ENCODE measurements around the gene DDX17.

Gene DDX17

GRCh38 chr22:38465673-38466490 lies 40.2 kb downstream of the DDX17 start:
- no peak for DNase-seq

- no peak for DNase-seq
Observed at GRCh38 chr22:38464992-38465672, 41.0 kb downstream of the DDX17 start.

- no peak for DNase-seq
Observed at GRCh38 chr22:38462960-38463784, 42.9 kb downstream of the DDX17 start.

DNA sequence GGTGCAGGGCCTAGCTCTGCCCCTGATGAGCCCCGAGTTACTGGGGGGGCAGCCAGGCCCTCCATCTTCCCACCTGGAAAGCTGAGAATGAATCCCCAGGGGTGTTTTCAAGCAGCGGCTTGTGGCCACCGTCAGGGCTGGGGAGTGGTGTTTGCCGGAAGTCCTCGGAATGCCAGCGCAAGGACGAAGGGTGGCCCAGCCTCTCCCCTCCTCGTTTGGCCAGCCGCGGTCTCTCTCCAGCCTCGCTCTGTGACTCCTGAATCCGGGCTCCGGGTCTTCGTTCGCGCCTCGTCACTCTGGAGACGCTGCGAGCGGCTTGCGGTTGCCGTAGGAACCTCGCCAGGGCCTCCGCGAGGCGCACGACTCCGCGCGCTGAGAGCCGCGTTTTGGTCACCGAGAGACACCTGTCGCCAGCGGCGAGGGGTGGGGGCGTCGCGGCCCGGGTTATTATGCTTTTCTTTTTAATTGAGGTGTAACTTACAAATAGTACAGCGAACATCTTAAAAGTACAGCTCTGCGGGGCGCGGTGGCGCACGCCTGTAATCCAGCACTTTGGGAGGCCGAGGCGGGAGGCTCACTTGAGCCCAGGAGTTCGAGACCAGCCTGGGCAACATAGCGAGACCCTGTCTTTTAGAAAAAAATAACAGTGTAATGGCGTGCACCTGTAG lies 44.6 kb downstream of the DDX17 start:
- peak; percentile 54 for DNase-seq

DNA sequence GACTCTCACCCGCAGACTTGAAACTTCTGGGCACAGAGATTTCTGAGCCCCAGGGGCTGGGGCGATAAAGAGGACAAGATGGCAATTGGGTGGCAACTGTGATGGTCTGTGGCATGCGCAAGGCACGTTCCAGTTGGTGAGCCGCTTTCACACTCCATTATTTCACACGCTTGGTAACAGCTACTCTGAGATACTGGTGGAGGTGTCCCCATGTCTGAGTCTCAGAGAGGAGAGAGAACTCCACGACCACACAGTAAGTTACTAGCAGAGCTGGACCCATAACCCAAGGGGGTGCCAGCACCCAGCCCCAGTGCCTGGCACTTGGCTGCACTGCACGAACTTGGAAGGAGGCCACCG lies 45.1 kb downstream of the DDX17 start:
- DNase-seq: no peak

DNA sequence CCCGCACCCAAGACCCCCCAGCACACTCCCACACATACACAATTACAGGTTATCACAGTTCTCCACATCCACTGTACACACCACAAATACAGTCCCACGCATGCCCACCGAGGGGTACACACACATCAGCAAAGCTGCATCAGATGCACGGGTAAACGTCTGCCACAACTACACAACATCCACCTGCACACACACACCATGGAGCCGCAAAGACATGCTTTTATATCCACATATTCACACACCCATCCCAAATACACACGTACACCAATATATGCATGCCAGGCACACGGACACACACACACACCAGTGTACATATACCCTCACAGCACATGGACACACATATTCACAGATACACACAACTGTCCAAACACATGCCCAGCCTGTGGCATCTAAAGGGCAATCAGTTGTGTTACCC lies 45.7 kb downstream of the DDX17 start:
- no peak for DNase-seq

- no peak for DNase-seq
Observed at GRCh38 chr22:38456841-38457699, 49.0 kb downstream of the DDX17 start.

DNA sequence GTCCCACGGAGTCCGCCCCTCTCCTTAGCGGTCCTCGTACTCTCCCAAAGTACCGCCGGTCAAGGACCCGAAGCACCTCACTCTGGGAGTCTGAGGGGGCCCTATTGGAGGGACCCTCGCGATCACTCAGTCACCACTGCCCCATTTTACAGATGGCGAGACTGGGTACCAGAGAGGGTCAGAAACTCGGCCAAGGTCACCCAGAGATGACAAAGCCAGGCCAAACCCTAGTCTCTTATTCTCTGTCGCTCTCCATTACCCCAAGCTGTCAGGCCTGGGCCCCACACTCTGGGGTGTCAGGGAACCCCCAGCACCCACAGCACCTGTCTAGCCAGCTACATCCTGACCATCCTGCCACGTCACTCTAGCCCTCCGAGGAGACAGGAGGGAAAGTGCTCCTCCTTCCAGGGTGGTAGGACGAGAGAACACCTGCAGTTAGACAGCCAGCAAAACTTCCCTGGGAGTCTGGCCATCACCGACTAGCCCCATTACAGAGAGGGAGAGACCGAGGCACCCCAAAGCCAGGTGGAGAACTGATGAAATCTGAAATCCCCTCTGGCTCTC lies 49.8 kb downstream of the DDX17 start:
- no peak for DNase-seq

GRCh38 chr22:38455530-38456271 lies 50.4 kb downstream of the DDX17 start:
- no peak for DNase-seq

DNA sequence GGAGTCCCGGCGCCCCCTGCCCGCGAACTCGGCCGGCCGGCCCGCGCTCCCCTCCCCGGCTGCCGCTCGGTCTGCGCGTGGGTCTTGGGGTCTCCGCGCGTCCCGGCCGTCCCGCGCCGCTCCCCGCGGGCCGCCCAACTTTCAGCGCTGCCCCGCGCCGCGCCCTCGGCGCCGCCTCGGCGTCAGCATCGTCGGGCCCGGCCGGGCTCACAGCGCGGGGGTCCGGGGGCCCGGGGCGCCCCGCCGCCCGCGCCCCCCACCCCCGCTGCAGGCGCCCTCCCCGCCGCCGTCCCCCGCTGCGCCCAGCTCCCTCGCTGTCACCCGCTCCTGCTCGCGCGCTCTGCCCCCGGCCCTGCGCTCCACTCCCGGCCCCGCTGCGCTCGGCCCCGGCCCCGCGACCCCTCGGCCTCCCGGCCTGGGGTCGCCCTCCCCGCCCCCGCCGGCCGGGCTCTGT lies 51.0 kb downstream of the DDX17 start, which contains the start of gene KCNJ4:
Gene KCNJ4 (minus strand): TSS at position 124 of the 454 bp plus-strand sequence. CDS start 27,067 bp downstream, outside the sequence.
- no peak for DNase-seq

DNA sequence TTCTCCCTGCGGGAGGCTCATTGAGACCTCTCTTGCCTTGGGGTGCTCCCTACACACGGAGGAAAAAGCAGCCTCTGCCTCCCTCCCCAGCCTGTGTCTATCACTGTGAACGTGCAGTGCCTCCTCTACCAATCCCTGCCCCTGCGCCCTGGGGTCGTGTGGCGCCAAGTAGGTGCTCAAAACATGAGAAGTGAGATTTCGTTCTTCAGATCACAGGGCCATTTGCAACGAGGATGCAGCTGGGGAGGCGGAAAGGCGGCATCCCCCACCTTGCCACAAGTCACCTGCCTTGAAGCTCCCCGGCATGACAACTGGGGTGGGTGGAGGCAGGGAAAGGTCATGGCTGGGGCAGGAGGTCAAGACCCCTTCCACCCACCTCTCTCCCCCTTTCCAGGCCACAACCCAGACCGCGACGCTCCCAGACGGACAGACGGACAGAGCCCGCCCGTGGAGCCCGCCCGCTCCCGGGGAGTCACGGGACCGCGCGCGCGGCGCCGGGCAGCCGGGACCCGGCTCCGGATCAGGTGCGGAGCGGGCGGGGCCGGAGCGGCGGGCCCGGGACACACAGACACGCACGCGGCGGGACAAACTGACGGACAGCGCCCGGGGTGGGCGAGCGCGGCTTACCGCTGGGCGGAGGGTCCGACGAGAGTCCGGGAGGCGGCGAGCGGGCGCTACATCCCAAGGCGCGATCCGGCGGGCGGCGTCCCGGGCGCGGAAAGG lies 51.6 kb downstream of the DDX17 start:
- DNase-seq: no peak

- no peak for DNase-seq
Observed at GRCh38 chr22:38453996-38454352, 52.1 kb downstream of the DDX17 start.

DNA sequence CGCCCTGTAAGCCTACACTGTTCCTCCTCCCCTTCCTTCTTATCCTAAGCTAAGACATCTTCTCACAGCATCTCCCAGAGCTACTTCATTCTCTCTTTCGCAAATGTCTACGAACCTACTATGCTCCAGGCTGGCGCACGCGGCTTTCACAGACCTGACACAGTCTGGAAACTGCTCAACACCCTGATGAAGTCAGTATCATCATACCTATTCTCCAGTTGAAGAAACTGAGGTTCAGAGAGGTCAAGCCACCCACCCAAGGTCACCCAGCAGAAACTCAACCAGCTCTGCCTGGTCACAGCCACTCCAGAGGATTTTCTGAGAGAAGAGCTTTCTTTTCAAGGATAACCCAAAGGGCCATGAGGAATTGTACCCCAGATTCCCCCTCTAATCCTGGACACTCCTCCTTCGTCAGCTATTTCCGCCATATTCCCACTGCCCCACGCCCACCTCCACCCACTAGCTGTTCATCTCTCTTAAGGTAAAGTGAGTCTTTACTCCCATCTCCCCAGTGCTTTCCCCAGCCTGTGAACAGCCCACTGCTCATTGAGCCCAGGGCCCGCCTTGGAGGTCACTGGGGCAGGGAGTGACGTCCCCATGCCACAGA lies 52.9 kb downstream of the DDX17 start:
- no peak for DNase-seq

- no peak for DNase-seq
Observed at GRCh38 chr22:38452373-38453065, 53.6 kb downstream of the DDX17 start.

DNA sequence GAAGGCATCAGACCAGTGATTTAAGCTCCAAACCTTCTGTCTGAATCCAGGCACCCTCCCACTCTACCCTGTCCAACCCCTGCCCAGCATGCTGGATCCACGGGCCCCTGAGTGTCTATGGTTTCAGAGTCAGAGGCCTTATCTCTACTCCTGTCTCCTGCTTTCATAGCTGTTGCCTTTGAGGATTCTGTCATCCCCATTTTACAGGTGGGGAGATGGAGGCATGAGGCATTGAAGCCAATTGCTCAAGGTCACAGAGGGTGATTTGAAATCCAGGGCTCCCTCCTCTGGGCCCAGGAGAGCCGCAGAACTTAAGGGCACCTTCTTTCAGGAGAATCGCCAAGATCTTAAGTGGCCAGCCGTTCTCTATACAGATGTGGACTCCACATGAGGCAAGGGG lies 54.2 kb downstream of the DDX17 start:
- no peak for DNase-seq

- no peak for DNase-seq
Observed at GRCh38 chr22:38451404-38451803, 54.7 kb downstream of the DDX17 start.

GRCh38 chr22:38450234-38450797 lies 55.8 kb downstream of the DDX17 start:
- no peak for DNase-seq

DNA sequence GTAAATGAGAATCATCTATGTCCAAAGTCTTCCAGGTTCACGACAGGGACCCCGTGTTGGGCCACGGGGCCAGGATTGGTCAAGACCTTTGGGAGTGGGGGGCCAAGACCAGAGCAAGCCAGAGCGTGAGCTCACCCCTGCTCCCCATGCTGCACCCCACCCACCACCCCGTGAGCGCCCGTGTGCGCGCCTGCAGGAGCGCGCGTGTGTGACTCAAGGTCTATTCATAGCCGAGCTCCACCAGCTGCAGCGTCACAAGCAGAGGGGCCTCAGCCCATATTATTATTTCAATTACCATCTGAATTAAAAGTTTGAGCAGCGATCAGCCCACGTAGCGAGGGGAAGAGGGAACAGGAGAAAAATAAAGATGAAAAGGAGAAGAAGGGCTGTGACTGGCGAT lies 56.3 kb downstream of the DDX17 start:
- DNase-seq: no peak
